ENCODE results near the gene GLRX3.

GRCh38 chr10:130174328-130174727 is 38.1 kb downstream of the GLRX3 start:
- no peak for TF ChIP-seq NFYB (CRISPR knock-in tag; conservative IDR thresholded peaks at IDR 0.05; ENCODE audit: low read depth)
- no peak for TF ChIP-seq CTCF (IDR thresholded peaks at IDR 0.05)
- no peak for TF ChIP-seq GTF2I (CRISPR knock-in tag; conservative IDR thresholded peaks at IDR 0.05)
- no peak for TF ChIP-seq CREB1 (CRISPR knock-in tag; IDR thresholded peaks at IDR 0.05)
- no peak for TF ChIP-seq ELF4 (CRISPR knock-in tag; IDR thresholded peaks at IDR 0.05; ENCODE audit: low read depth)
- no peak for TF ChIP-seq USF2 (CRISPR knock-in tag; IDR thresholded peaks at IDR 0.05)
